Nasal cavity respiratory epithelium epithelial cell of viscerocranial mucosa (primary cell): ENCODE data around the gene KIAA0408. TPM values are rescaled to one million over a fixed set of nuclear protein-coding genes. Genes with fewer than 3 reads are reported as not detected.

Experiments used
- total RNA-seq: library from RNA; depleted of rRNA; stranded (reverse); fragments of >200 nt; gene quantifications from 2 replicates; pipeline ENCODE4 v1.2.3, GENCODE V29; 2014

Gene KIAA0408
- total RNA-seq = not detected in 2 replicates

GRCh38 chr6:127459231-127459641, at the start of gene KIAA0408:
Gene KIAA0408 (minus strand): TSS chr6:127459389. CDS start chr6:127453981, 5,408 bp downstream.

Other genes with a start within 250 kb of the KIAA0408 start
- 45.1 and 49.6 TPM in 2 replicates for gene RNF146, start 192.5 kb downstream of the KIAA0408 start, total RNA-seq
- 38.9 and 39.6 TPM in 2 replicates for gene ECHDC1, start 115.8 kb downstream of the KIAA0408 start, total RNA-seq
- gene C6orf58, start 117.8 kb upstream of the KIAA0408 start, total RNA-seq = not detected in 2 replicates